NCI-H1092 (cell line): ENCODE measurements around the gene SMPDL3B.

Experiments
- DNase-seq: peaks from one replicate; lab custom pipeline; 2025; lab: John Stamatoyannopoulos, UW

SMPDL3B gene

DNA sequence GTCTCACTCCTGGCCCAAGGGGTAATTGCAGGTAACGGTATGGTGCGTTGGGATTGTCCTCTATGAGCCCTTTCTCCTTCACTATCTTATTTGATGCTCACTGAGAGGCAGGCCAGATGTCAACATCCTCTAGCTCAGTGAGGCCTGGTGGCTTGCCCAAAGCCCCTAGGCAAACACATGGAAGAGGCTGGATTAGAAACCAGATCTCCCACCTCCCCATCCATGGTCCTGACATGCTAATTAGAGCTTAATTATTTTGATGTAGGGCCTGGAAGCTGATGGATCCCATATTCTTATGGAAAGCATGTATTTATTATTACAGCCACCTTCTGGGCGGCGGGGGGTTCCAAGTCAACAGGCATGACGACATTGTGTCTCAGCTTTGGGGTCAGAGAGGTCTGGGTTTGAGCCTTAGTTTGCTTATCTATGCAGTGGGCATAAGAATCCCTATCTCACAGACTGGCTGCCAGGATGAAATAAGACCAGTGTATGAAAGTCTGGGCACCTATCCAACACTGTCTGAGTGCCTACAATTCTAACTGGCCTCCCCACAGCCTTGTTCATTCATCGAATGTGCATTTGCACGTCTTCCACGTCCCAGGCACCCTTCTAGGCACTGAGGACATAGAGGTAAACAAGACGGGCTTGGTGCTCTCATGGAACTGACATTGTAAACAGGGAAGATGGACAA, 6.2 kb downstream of the SMPDL3B start:
- no peak for DNase-seq

DNA sequence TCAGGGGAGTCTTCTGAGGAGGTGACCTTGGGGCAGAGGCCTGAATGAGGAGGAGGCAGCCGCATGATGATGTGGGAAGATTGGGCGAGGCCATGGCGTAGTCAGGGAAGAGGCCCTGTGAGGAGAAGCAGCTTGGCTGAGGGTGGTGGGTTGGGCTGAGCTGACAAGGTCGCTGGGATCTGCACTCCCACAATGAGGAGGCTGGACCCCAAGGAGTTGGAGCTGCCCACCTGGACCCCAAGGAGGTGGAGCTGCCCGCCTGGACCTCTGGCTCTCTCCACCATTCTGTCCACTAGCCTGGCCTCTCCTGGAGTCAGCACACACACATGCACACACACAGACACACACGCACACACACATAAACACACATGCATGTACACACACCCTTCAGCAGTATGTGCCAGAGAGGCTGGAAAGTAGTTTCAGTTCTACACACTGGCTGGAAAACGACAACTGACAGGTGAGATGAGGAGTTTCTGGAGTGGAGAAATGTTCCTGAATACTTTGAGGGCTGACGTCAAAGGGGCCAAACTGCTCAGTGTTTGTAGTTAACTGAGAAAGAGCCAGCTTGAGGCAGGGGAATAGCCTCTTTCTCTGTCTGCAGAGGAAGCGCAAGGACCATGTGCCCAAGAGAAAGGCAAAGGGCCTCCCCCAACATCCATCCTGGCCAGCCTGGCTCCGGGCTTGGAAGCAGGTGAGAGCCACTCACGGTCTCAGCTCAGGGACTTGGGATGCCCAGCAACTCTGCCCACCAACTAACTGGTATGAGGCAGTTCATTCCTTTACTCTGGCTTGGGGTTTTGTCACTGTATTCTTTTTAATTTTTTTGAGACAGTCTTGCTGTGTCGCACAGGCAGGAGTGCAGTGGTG, 7.1 kb downstream of the SMPDL3B start:
- DNase-seq = no peak

DNA sequence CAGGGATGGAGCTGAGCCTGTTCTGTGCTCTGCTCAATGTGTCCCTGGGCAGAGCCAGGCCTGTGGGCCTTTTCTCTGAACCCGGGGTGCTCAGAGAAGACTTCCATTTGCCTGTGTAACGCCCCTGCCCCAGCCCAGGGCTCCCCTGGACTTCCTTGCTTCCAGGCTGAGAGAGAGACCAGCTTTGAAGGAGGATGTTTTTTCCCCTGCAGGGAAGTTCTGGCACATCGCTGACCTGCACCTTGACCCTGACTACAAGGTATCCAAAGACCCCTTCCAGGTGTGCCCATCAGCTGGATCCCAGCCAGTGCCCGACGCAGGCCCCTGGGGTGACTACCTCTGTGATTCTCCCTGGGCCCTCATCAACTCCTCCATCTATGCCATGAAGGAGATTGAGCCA, 10.2 kb downstream of the SMPDL3B start:
- DNase-seq = no peak

DNA sequence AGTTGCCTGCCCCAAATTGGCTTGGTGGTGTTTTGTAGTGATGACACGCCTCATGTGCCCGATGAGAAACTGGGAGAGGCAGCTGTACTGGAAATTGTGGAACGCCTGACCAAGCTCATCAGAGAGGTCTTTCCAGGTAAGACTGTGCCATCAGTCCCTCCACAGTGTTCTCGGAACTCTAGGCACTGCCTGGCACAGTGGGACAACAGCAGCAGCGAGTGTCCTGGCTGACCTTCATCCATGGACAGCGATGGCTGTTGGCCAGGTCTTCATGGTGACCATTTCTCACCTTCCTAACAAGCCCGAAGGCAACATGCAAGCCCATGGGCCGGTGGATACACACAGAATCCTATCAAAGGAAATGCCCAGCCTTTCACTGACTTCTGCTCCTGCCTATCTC, 14.2 kb downstream of the SMPDL3B start:
- DNase-seq = no peak

DNA sequence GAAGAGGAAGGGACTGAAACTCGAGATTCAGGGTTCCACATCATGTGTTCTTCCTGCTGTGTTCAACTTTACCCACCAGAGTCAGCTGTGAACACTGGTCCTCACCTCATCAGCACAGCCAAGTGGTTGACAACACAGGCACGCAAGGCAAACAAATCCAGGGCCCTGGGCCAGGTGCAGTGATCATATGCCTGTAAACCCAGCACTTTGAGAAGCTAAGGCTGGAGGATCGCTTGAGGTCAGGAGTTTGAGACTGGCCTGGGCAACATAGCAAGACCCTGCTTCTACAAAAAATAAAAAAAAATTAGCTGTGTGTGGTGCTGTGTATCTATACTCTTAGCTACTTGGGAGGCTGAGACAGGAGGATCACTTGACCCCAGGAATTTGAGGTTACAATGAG, 16.6 kb downstream of the SMPDL3B start:
- DNase-seq = no peak

DNA sequence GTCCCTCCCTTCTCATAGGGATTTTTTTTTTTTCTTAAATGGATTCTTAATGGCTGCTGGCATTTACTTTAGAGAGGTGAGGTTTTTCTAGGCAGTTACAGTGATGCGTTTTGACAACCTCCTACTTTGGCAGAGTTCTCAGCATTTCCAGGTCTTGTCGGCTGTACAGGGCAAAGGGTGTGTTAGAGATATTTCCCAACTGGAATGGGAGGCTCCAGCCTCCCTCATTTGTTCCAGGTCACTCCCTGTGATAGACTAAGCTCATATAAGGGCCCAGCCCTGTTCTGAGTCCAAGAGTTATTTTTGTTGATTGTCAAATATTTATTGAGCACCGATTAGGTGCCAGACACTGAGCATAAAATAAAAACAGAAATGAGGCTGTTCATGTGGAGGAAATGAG, 17.3 kb downstream of the SMPDL3B start:
- DNase-seq = no peak

DNA sequence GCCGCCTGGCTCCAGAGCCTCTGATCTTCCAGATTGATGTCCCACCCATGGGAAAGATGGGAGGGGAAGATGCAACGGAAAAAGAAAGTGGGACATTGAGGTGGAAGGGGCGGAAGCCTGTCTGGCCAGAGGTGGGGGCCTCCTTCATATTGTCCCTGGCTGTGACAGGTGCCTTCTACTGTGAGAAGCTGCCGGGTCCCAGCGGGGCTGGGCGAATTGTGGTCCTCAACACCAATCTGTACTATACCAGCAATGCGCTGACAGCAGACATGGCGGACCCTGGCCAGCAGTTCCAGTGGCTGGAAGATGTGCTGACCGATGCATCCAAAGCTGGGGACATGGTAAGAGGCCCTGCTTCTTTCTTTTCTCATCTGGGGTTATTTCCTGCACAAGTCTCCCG, 19.4 kb downstream of the SMPDL3B start:
- no peak for DNase-seq

DNA sequence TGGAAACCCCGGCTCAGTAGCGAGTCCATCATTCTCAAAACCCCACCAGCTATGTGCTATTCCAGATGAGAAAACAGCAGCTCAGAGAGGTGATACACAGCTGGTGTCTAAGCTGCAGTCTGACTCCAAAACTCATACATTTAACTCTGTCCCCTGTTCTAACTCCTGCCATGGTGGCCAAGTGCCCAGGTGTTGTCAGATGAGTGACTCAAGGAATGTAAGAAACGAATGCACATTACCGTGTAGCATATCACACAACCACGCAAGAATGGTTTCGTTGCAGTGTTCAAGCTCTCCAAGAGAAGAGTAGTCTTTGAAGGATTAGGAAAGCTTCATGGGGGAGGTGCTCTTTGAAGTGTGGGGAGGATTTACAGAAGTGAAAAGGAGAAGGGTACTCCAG, 20.3 kb downstream of the SMPDL3B start:
- no peak for DNase-seq

DNA sequence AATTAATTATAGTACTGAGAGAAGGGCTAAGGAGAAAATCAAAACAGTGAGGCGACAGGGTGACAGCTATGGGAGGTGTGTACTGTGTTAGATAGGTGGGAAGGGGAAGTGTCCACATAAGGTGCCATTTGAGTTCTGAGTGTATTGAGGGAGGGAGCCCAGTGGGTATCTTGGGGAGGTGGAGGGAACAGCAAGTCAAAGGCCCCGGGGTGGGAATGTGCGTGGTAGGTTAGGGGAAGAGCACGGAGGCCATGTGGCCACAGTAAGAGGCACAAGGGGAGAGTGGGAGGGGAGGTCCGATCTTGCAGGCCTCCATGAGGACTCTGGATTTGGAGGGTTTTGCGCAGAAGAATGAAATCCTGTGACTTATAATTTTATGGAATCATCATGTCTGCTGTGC, 22.0 kb downstream of the SMPDL3B start:
- no peak for DNase-seq

DNA sequence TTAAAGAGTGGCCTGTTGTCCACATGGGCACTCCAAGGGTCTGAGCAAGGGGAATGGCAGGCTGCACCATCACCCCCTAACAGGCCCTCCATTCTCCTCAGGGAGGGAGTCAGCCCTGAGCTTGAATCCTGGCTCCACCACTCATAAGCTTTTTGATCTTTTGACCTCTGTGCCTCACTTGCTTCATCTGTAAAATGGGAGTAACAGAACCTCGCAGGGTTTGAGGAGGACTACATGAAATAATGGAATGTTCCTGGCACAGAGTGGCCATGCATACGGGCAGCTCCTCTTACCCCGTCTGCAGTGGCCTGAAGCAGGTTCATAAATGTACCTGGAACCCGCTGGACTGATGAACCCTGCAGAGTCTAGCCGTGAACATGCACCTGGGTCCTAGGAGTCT, 22.9 kb downstream of the SMPDL3B start:
- no peak for DNase-seq

DNA sequence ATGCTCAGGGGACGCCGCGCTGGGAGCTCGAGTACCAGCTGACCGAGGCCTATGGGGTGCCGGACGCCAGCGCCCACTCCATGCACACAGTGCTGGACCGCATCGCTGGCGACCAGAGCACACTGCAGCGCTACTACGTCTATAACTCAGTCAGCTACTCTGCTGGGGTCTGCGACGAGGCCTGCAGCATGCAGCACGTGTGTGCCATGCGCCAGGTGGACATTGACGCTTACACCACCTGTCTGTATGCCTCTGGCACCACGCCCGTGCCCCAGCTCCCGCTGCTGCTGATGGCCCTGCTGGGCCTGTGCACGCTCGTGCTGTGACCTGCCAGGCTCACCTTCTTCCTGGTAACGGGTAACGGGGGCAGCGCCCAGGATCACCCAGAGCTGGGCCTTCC, 23.7 kb downstream of the SMPDL3B start:
- no peak for DNase-seq

DNA sequence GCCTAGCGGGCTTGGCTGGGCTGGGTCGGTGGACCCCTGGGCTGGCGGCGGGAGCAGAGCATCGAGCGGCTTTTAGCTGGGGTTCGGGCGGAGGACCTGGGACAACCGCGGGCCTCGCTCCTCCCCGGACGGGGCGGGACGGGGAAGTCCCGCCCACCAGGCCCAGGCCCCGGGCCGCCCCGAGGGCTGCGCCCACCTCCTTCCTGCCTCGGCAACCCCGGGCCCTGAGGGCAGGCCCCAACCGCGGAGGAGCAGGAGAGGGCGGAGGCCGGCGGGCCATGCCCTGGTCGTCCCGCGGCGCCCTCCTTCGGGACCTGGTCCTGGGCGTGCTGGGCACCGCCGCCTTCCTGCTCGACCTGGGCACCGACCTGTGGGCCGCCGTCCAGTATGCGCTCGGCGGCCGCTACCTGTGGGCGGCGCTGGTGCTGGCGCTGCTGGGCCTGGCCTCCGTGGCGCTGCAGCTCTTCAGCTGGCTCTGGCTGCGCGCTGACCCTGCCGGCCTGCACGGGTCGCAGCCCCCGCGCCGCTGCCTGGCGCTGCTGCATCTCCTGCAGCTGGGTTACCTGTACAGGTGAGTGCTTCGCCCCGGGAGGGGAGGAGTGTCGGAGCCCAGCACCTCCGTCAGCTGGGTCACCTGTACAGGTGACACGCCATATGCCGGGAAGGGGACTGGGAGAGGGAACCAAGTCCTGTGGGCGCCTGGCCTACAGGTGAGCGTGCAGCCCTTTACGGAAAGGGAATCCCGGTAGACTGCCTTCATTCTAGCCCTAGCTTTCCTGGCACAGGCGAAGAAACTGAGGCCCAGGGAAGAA, 25.2 kb downstream of the SMPDL3B start, which contains the start of gene XKR8:
Gene XKR8 (plus strand): TSS at position 182 of the 812 bp plus-strand sequence. CDS start 97 bp downstream, at position 279.
- no peak for DNase-seq

DNA sequence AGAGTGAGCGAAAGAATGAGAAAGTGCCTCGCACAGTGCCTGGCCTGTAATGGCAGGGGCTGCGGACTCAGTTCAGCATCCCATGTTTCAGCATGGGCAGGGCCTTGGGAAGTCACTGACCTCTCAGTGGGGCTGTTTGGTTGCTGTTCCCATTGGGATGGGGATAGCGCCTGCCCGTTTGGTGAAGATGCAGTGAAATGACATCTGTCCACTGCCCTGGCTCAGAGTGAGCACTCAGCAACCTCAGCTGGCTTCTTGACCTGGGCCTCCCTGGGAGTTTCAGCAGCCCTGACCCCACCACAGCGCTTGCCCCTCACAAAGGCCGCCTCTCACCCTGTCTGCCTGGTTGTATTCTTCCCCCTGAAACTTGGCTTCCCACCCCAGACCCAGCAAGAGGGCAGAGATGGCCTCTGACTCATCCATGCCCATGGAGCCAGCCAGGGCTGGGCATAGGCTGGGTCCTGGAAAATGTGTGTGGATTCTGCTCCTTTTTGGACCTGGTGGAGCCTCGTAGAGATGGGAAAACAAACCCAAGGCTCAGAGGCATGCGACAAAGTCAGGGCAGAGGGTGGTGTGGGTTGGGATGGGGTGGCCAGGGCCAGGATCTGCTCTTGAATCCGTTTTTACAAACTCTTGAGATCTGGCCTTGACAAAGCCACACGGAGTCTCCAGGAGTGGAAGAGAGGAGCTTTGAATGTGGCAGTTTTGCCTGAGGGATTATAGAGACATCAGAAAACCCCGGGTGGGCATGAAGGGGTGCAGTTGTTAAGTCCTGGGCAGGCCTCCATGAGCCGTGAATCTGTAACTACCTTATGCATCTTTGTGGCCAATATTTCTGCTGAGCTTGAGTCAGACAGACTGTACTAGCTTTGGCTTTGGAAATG, 26.2 kb downstream of the SMPDL3B start:
- no peak for DNase-seq

DNA sequence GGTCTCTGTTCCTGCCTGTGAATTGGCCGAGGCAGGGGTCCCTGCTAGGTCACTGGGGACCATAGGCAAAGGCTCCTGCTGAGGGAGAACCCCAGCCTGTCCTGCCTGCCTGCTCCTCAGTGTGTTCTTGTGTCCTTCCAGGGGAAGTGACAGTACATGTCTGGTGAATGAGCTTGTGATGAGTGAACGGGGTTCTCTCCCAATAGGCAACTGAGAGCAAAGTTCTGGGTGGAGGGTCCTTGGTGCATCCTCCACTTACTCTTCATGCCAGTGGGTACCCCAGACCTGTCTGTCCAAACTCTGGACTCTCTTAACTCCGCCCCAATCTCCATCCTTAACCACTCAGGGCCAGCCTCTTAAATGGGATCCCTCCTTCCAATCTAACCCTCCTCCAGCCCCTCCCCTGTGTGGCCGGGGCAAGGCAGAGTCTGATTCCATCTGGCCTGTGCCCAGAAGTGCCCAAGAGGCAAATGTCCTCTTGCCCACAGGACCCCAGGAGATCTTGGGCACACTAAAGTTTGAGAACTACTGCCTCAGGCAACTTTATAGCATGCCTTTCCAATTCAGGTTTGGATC, 26.9 kb downstream of the SMPDL3B start:
- no peak for DNase-seq

DNA sequence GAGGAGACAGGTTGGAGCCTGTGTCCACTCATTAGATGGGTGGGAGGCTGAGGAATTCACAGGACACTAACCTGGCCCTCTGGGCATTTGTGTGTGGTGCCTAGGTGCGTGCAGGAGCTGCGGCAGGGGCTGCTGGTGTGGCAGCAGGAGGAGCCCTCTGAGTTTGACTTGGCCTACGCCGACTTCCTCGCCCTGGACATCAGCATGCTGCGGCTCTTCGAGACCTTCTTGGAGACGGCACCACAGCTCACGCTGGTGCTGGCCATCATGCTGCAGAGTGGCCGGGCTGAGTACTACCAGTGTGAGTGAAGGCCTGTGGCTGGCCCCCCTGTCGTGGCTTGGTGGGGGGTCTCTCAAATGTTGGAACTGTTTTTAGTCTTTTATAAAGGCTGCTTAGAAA, 28.6 kb downstream of the SMPDL3B start:
- DNase-seq = no peak

DNA sequence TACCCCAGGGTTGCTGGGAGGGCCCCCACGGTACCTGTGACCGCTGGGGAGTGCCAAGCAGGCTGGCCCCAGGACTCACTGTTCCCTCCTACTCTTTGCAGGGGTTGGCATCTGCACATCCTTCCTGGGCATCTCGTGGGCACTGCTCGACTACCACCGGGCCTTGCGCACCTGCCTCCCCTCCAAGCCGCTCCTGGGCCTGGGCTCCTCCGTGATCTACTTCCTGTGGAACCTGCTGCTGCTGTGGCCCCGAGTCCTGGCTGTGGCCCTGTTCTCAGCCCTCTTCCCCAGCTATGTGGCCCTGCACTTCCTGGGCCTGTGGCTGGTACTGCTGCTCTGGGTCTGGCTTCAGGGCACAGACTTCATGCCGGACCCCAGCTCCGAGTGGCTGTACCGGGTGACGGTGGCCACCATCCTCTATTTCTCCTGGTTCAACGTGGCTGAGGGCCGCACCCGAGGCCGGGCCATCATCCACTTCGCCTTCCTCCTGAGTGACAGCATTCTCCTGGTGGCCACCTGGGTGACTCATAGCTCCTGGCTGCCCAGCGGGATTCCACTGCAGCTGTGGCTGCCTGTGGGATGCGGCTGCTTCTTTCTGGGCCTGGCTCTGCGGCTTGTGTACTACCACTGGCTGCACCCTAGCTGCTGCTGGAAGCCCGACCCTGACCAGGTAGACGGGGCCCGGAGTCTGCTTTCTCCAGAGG, 31.8 kb downstream of the SMPDL3B start:
- no peak for DNase-seq

DNA sequence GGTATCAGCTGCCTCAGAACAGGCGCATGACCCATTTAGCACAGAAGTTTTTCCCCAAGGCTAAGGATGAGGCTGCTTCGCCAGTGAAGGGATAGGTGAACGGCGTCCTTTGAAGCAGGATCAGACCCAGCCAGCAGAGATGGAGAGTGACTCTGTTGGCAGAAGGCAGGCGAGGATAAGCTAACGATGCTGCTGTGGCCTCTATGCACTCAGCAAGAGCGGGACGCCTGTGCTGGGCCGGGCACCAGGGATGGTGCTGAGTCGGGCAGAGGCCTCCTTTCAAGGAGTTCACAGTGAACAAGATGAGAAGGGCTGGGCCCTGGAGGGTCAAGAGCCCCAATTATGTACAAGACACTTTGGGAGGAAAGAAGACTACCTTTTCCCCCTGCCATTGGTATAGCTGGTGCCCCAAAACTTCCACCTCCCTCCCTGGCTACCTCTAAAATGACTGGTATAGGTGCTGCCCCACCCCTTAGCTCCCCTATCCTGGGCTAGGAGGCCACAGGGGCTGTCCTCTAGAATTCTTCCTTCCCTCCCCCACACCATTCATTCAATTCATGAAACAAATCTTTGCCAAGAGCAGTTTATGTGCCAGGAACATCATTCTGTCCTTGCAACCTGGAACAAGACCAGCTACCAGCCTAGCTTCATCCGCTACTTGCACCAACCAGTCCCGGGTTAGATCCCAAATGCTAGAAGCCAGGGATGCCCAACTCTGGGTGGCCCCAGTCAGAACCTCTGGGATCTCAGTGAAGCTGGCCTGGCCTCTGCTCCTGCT, 32.5 kb downstream of the SMPDL3B start:
- DNase-seq = no peak

DNA sequence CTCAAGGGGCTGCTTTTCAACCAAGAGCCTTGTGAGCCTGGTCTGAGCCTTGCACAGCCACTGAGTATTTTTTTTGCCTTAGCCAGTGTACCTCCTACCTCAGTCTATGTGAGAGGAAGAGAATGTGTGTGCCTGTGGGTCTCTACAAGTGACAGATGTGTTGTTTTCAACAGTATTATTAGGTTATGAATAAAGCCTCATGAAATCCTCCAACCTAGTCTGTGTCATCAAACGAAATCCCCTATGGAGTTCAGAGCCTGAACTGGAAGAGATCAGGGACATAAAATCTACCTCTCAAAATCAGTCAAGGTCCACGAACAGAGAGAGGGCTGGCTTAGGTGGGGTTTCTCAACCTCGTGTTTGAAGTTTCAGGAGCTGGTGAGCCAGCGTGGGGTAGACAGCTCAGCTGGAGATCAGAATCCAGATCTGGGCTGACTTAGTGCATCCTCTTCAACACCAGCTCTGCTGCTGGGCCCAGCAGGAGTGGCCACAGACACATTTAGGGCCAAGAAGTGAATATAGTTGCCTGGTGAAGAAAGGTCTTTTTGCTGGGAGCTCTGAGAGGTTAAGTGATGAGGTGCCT, 33.2 kb downstream of the SMPDL3B start:
- DNase-seq = no peak

DNA sequence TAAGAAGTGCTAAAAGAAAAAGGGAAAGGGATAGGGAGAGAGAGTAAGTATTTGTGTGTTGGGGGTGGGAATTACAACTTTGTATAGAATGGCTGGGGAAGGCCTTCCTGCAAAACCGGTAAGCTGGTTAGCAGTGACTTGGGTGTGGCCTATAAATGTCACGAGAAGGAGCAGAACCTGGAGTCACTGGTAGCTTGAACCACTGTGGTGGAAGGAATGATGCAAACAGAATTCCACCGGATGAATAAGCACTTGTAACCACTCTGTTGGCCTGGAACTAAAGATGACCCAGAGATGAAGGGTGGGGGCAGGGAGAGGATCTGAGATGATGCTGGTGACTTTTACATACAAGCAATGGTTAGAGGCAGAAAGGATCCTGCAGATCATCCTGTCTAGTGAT, 33.9 kb downstream of the SMPDL3B start:
- DNase-seq = no peak
